ENCODE data around the gene UTP25.
"Not testable (repeated sequence)": the region's sequence is repeated elsewhere in the genome, so short reads cannot be mapped to it uniquely, and the experiment has no call there.

The UTP25 gene

DNA sequence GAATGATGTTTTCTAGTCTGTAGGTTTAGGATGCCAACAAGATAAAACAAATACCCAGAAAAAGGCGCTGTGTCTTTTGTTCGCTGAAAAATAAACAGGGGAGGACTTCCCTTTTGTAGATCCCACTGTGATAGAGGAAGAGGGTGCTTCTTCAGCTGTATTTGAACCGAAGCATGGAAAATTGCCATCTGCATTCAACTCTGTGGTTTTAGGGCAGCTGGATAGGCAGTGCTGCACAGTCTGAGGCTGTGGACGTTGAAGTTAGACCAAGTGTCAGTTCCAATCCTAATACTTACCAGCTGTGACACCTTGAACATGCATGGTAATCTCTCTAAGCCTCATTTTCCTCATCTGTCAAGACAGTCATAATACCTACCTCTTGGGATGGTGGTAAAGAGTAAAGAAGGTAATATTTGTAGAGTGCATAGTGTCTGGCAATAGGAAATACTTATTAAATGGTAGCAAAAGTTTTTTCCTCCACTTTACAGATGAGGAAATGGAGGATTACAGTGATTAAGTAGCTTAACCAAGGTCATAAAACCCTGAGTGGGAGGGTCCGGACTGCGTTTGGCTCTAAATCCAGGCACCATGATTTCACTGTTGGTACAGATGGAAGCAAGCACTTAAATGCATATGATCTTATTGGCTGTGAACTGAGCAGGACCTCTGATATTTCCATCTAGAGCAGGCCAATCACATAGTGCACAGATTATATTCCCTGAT, 48.5 kb downstream of the UTP25 start:
- DNase-seq = no peak

DNA sequence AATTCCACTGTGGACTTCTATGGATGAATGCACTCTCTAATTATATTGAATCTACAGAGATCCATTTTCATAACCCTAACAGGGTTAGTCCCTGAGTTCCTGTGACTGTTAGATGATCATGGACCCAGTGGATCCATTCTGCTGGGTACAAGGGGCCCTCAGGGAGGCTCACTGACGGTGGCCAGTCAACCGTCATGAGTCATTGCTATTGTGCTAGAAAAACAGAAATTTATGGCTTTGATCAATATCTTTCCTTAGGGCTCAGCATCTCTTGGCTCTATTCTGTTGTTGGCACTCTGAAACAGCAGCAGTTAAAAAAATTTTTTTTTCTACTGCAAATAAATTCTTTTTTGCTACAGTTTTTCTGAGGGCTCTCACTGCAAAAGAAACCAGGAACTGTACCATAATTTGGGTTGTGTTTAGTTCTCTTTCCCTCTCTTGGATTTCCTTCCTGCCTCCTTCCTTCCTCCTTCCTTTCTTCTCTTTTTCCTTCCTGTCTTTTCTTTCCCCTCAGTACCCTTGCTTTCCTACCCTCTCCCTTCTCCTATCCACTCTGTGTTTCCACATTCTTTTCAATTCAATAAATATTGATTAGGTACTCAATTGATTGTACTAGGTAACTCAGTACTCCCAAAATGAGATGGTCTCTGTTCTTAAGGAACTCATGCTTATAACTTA, 49.5 kb downstream of the UTP25 start:
- DNase-seq = no peak

DNA sequence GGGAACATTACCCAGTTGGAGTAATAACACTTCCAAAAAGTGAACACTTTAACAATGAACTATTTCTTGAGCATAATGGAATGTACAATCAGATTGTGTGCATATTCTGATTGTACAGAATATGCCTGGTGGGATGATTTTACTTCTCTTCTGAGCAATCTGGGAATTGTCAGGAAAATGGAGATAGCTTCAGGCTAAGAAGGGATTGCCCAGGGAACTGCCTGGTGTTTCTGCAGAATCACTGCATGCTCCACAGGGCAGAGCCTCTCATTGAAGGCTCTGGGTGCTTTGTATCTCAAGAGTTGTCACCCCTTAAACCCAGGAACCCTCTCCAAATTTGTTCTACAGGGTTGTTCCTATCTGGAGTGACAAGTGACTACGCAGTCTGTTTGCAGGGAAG, 51.2 kb downstream of the UTP25 start:
- no peak for DNase-seq

- DNase-seq = no peak
Observed at GRCh38 chr1:209879539-209879938, 51.8 kb downstream of the UTP25 start.

GRCh38 chr1:209880031-209880430, 52.3 kb downstream of the UTP25 start:
- DNase-seq = no peak

DNA sequence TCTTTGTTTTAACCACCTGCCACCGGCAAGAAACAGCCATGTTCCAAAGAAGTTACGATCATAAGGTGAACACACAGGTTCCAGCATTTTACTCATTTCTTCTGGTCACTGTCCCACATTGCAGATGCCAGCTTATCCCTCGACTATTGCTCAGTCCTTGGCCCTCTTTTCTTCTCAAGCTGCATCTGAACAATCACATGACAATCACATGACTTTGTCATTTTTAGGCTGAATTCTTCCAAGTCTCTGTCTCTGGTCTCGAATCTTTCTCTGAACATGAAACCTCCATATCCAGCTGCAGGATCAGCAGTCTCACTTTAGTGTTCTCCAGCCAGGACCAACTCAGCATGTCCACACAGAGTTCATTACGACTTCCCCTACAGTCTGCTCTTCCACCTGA, 53.8 kb downstream of the UTP25 start:
- no peak for DNase-seq

- no peak for DNase-seq
Observed at GRCh38 chr1:209882286-209882685, 54.5 kb downstream of the UTP25 start.

- no peak for DNase-seq
Observed at GRCh38 chr1:209882942-209883340, 55.2 kb downstream of the UTP25 start.

DNA sequence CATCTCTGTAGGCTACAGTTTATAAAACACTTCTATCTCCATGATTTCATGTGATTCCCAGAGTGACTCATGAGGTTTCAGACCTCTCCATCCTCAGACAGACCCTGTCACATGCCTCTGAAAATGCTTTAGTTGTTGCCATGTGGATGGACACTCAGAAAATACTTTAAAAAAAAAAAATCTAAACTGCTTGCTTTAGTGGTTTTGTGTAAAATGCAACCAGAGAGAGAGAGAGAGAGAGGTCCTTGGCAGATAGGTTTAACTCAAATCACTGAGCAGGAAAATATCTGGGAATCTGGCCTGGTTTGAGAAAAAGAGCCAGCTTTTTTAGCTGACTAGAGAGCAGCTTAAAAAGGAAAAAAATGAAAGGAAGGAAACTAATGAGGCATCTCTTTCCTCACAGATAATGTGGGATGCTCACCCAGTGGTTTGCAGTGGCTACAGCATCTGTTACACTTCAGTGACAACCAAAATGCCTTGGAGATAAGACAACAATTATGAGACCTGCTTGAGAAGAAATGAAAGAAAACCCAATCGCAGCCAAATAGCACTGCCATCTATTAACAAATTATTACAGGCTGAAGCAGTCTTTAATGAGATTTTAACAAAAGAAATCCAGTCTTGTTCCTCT, 55.7 kb downstream of the UTP25 start:
- DNase-seq = no peak

DNA sequence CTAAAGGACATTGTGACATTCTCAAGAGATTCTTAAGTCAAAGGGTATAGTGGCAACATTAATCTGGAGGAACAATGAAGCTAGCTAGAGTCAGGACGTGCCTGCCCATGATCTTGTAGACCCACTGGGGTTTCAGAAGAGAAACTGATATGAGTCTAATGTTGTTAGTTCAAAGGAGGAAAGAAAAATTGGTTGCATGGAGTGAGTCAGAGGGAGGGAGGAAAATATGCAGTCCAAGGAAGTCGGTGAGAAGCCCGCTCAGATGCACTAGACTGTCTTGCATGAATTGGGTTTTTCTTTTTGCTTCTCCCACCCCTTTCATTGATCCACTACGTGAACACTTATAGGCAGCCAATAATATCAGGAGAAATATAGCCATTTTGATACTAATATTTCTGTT, 56.5 kb downstream of the UTP25 start:
- DNase-seq = no peak

- DNase-seq = peak; percentile 34
Observed at GRCh38 chr1:209884665-209885117, 56.9 kb downstream of the UTP25 start.

GRCh38 chr1:209885403-209886218, 57.8 kb downstream of the UTP25 start:
- DNase-seq = no peak

DNA sequence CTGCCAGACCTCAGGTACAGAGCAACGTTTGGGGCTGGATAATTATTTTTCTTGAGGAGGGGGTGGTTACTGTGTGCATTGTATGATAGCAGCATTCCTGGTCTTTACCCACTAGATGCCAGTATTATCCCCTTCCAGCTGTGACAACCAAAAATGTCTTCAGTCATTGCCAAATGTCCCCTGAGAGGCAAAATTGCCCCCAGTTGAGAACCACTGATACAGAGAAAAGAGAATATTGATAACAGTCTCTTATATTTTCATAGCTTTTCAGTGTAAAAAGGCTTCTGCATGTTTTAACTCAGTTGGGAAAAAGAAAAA, 58.4 kb downstream of the UTP25 start:
- no peak for DNase-seq

GRCh38 chr1:209888291-209889076, 60.7 kb downstream of the UTP25 start:
- DNase-seq = not testable (repeated sequence)

- no peak for DNase-seq
Observed at GRCh38 chr1:209889077-209889418, 61.3 kb downstream of the UTP25 start.

- DNase-seq = no peak
Observed at GRCh38 chr1:209890641-209891330, 63.0 kb downstream of the UTP25 start.

DNA sequence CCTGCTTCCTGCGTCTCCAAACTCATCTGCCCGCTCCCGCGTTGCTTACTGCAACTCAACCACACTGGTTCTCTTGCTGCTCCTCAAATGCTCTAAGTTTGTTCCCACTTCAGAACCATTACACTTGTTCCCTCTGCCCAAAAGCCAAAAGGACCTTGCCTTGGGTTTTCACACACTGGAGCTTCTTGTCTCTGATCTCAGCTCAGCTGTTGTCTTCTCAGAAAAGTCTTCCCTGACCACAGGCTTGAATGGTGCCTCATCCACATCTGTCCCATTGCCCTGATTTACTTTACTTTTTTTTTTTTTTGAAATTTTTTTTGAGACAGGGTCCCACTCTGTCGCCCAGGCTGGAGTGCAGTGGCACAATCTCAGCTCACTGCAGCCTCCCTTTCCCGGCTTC, 66.0 kb downstream of the UTP25 start:
- DNase-seq = no peak

- DNase-seq = no peak
Observed at GRCh38 chr1:209895709-209896108, 67.9 kb downstream of the UTP25 start.

- DNase-seq = no peak
Observed at GRCh38 chr1:209896346-209896745, 68.6 kb downstream of the UTP25 start.

- DNase-seq = not testable (repeated sequence)
Observed at GRCh38 chr1:209898271-209898670, 70.5 kb downstream of the UTP25 start.

GRCh38 chr1:209898851-209899250, 71.1 kb downstream of the UTP25 start:
- DNase-seq = not testable (repeated sequence)

- DNase-seq = no peak
Observed at GRCh38 chr1:209899948-209900347, 72.2 kb downstream of the UTP25 start.
